GM18858 (cell line): ENCODE measurements around the gene WNT3A.
A peak's percentile ranks its signal among the peaks of the same experiment; 100 is the strongest.

Experiments used
- ATAC-seq: cut with Tn5 transposase; IDR thresholded peaks from one replicate; pipeline ENCODE4 v1.9.1; 2021; ENCODE audit not compliant: unreplicated experiment

Gene WNT3A

DNA sequence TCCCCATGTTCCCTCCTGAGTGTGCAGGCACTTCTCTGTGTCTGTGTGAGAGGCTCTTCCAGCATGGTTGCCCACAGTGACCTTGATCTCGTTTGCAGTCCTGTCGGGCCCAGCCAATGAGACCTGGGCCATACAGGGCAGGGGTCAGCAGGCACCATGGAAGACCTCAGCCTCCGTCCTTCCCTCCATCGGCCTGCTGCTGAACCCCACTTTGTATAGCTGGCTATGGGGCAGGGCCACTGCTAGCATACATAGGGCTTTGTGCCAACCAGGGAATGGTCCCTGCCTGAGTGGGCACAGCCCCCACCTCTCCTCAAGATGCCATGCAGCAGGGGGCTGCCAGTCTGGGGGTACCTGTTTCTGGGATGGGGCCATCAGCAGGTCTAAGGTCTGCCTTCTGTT lies 92.5 kb downstream of the WNT3A start:
- no peak for ATAC-seq

GRCh38 chr1:228100822-228101613 lies 94.2 kb downstream of the WNT3A start:
- no peak for ATAC-seq

DNA sequence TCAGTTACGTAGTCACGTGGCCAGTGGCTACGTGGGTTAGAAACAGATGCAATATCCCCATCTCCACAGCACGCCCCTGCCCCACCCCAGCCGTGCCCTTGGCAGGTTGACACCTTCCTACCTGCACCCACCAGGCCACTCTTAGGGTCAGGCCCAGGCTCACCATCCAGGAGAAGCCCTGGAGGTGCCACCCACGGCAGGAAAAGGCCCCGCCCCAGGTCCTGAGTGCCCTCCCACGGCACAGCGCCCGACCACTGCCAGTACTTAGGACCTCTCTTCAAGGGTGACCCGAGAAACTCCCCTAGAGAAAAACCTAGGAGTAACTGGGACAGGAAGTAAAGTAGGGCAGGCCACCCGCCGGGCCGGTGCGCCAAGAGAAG lies 94.8 kb downstream of the WNT3A start:
- no peak for ATAC-seq

- no peak for ATAC-seq
Observed at GRCh38 chr1:228101994-228102790, 95.4 kb downstream of the WNT3A start.

DNA sequence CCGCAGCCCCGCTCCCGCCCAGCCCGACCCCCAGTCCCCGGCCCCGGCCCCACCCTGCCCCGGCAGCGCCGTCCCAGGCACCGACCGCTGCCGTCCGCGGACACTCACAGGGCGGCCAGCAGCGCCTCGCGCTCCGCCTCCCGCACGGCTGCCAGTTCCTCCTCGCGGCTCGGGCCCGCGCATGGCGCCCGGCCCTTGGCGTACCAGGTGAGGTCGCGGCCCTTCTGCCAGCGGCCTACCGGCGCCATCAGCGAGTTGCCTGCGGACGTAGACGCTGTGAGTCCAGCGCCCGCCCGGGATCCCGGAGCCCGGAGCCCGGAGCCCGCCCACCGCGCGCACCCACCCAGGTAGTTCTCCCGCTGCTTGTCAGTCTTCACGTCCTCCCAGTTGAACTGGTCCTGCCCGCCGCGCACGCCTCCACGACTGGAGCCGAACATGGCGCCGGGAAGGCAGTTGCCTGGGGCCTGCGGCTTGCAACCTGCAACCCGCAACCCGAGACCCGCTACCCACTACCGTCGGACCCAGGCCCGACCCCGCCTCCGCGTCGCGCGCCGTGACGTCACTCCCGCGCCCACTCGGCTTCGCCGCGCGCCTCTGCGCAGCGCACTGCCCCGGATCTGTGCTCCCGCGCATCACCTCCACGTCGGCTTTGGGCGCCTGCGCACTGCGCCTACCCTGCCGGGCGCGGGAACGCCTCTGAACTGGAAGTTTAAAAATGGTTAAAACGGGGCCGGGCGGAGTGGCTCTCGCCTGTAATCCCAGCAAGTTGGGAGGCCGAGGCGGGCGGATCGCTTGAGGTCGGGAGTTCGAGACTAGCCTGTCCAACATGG lies 96.2 kb downstream of the WNT3A start, which contains the start of gene C1orf35:
C1orf35 (minus strand) TSS at position 535 of the 830 bp plus-strand sequence; CDS start at position 437, 98 bp downstream.
- ATAC-seq = peak; percentile 73

GRCh38 chr1:228104526-228105269 lies 97.9 kb downstream of the WNT3A start:
- no peak for ATAC-seq

- no peak for ATAC-seq
Observed at GRCh38 chr1:228105270-228105995, 98.6 kb downstream of the WNT3A start.

DNA sequence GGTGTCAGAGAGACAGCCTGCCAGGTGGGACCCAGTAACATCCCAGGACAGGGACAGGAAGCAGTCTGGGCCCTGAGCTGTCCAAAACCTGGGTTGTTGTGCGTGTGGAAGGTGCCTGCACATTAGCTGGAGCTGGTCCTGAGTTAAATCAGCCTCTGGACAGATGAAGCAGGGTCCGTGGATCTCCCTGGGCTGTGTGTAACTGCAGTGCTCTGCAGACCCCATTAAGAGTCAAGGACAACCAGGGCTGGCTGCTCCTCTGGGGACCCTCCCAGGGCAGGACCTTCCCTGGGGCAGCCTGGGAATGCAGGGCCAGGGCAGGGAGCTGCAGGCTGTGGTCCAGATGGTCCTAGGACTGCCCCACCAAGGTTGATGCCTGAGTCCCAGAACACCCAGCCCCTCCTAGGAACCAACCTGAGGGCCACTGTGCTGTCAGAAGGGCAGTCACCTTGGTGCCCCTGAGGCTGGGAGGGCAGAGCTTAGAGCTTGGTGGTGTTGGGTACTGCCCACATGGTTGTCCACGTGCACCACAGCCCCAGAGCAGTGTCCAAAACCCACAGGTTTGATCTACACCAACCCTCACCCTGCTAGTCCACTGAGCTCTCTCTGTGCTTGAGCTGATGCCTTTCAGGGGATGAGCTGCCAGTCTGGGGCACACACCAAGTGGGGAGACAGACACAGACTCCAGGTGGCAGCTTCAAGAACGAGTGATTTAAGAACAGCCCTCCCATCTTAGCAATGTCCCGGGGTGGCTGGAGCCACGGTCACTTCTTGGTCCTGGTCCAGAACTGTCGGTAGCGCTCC lies 99.4 kb downstream of the WNT3A start:
- no peak for ATAC-seq

GRCh38 chr1:228106800-228107054 lies 99.9 kb downstream of the WNT3A start:
- ATAC-seq = no peak

- no peak for ATAC-seq
Observed at GRCh38 chr1:228107636-228108035, 100.8 kb downstream of the WNT3A start.

GRCh38 chr1:228108055-228108690 lies 101.4 kb downstream of the WNT3A start:
- ATAC-seq = no peak

GRCh38 chr1:228108742-228109072 lies 101.9 kb downstream of the WNT3A start:
- peak; percentile 10 for ATAC-seq

DNA sequence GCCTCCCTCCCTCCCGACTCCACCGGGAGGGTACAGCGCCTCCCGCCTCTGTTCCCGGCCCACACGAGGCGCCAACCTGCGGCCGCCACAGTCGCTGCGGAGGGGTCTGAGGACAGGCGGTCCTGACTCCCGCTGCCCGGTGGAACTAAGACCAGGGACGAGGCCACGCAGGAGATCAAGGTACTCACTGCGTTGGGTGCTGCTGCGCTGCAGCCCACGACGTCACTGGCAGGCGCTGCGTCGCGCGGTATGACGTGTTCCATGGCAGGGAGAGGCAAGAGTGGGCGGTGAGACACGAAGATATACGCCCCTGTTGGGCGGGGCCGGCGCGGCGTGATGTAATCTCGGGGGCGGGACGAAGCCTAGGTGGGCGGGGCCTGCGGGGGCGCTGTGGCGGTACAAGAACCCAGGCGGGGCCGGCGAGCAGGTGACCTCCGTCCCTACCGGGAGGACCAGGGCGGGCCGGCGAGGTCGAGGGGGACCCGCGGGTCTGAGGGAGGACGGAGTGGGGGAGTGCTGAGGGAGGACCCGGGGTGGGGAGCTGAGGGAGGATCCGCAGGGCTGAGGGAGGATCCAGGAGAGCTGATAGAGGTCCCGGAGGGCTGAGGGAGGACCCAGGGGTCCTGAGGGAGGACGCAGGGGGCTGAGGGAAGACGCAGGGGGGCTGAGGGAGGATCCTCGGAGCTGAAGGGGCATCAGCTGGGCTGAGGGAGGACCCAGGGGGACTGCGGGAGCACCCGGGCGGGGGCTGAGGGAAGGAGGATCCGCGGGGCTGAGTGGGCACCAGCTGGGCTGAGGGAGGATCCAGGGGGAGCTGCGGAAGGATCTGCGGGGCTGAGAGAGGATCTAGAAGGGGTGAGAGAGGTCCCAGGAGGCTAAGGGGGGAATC lies 102.5 kb downstream of the WNT3A start, which contains the start of gene MRPL55:
MRPL55 (minus strand) TSS at position 227 of the 889 bp plus-strand sequence. CDS start 1,039 bp downstream, outside the sequence.
- peak; percentile 88 for ATAC-seq

- no peak for ATAC-seq
Observed at GRCh38 chr1:228109962-228110488, 103.2 kb downstream of the WNT3A start.

GRCh38 chr1:228110556-228110955 lies 103.8 kb downstream of the WNT3A start:
- ATAC-seq = no peak
